GM23248 (cell line): ENCODE data around the gene MAML2.

ENCODE experiments used
- EZH2 ChIP-seq: fragments of 200-600 bp; sonication (generic); IDR thresholded peaks from 2 replicates; pipeline ENCODE4 v1.6.1; 2018; ENCODE audit warnings: antibody characterized with exemption, mild to moderate bottlenecking; ENCODE audit not compliant: insufficient read depth, poor library complexity, severe bottlenecking
- EZH2phosphoT487 ChIP-seq: fragments of 200-600 bp; sonication (generic); IDR thresholded peaks from 2 replicates; pipeline ENCODE4 v1.6.1; 2018; ENCODE audit warnings: antibody characterized with exemption, moderate library complexity, mild to moderate bottlenecking, low read depth; ENCODE audit not compliant: insufficient read depth

- no peak for TF ChIP-seq EZH2
- TF ChIP-seq EZH2phosphoT487, result no peak
Measured at GRCh38 chr11:96223083-96223482, 119.9 kb downstream of the MAML2 start.
